GM21526 (cell line): ENCODE results near the gene SARS2.
"Not testable (repeated sequence)": the region's sequence is repeated elsewhere in the genome, so short reads cannot be mapped to it uniquely, and the experiment has no call there.

Source experiments
- ATAC-seq: cut with Tn5 transposase; IDR thresholded peaks from one replicate; pipeline ENCODE4 v1.9.1; 2021; ENCODE audit warnings: moderate library complexity; ENCODE audit not compliant: unreplicated experiment, low FRiP score

SARS2 gene

GRCh38 chr19:38929929-38930775, at the start of gene SARS2:
TSS of gene SARS2 (minus strand) at chr19:38930763. CDS start at chr19:38930736, 27 bp downstream.
- ATAC-seq, result peak; percentile 68

GRCh38 chr19:38979812-38980211, 49.2 kb upstream of the SARS2 start:
- no peak for ATAC-seq

- no peak for ATAC-seq
Measured at GRCh38 chr19:38978326-38978689, 47.7 kb upstream of the SARS2 start.

- peak; percentile 61 for ATAC-seq
Measured at GRCh38 chr19:38977445-38978325, 47.1 kb upstream of the SARS2 start.

GRCh38 chr19:38975861-38976271, 45.3 kb upstream of the SARS2 start:
- ATAC-seq, result no peak

- ATAC-seq, result no peak
Measured at GRCh38 chr19:38975214-38975860, 44.8 kb upstream of the SARS2 start, which contains the start of gene FBXO17. TSS of gene FBXO17 (minus strand) at chr19:38975742. CDS start at chr19:38950319, 25,423 bp downstream.

- ATAC-seq, result no peak
Measured at GRCh38 chr19:38974624-38975213, 44.2 kb upstream of the SARS2 start.

GRCh38 chr19:38971672-38972071, 41.1 kb upstream of the SARS2 start:
- no peak for ATAC-seq

GRCh38 chr19:38970664-38971532, 40.3 kb upstream of the SARS2 start:
- no peak for ATAC-seq

GRCh38 chr19:38966149-38966548, 35.6 kb upstream of the SARS2 start:
- ATAC-seq, result not testable (repeated sequence)

GRCh38 chr19:38964738-38965137, 34.2 kb upstream of the SARS2 start:
- ATAC-seq, result no peak

- ATAC-seq, result no peak
Measured at GRCh38 chr19:38959618-38960017, 29.1 kb upstream of the SARS2 start.

GRCh38 chr19:38958301-38958700, 27.7 kb upstream of the SARS2 start:
- ATAC-seq, result no peak

GRCh38 chr19:38956264-38956663, 25.7 kb upstream of the SARS2 start:
- ATAC-seq, result no peak

GRCh38 chr19:38953677-38954076, 23.1 kb upstream of the SARS2 start:
- ATAC-seq, result no peak

- no peak for ATAC-seq
Measured at GRCh38 chr19:38952395-38953165, 22.0 kb upstream of the SARS2 start.

- ATAC-seq, result no peak
Measured at GRCh38 chr19:38951187-38951586, 20.6 kb upstream of the SARS2 start.

- ATAC-seq, result no peak
Measured at GRCh38 chr19:38949580-38950367, 19.2 kb upstream of the SARS2 start.
